Esophagus (tissue), 2 donors: ENCODE data around the gene FAF2. TPM values are rescaled to one million over a fixed set of nuclear protein-coding genes. Genes with fewer than 3 reads are reported as not detected.

Experiments used
- H3K27ac ChIP-seq, 2 donors: one replicate each; pipeline ENCODE4 v1.5.1; 2013; ENCODE audit warnings: low read depth in 2 of 2, mild to moderate bottlenecking in 2 of 2, inconsistent platforms in 1 of 2, low read length in 1 of 2, moderate library complexity in 1 of 2
- H3K27me3 ChIP-seq, 2 donors: one replicate each; pipeline ENCODE4 v1.6.1; 2013; ENCODE audit warnings: low read length in 2 of 2, control low read depth in 1 of 2, mild to moderate bottlenecking in 1 of 2; ENCODE audit not compliant: insufficient read depth in 2 of 2, control insufficient read depth in 1 of 2
- H3K36me3 ChIP-seq, 2 donors: one replicate each; pipeline ENCODE4 v1.6.1; 2013; ENCODE audit warnings: low read length in 1 of 2; ENCODE audit not compliant: control insufficient read depth in 2 of 2, insufficient read depth in 2 of 2
- H3K4me1 ChIP-seq, 2 donors: one replicate each; pipeline ENCODE4 v1.6.1; 2013; ENCODE audit warnings: low read length in 1 of 2; ENCODE audit not compliant: control insufficient read depth in 2 of 2, insufficient read depth in 2 of 2
- H3K4me3 ChIP-seq, 2 donors: one replicate each; pipeline ENCODE4 v1.5.1; 2013; ENCODE audit warnings: low read length in 2 of 2, mild to moderate bottlenecking in 2 of 2, low read depth in 1 of 2, moderate library complexity in 1 of 2
- H3K9me3 ChIP-seq, 2 donors: one replicate each; pipeline ENCODE4 v1.6.1; 2013; ENCODE audit warnings: mild to moderate bottlenecking in 2 of 2, low read depth in 1 of 2, low read length in 1 of 2, moderate library complexity in 1 of 2; ENCODE audit not compliant: control insufficient read depth in 2 of 2, insufficient read depth in 1 of 2
- WGBS, 2 donors: extraction: QIAGEN DNeasy Blood & Tissue Kit; methylation state at CpG; one replicate each; pipeline ENCODE4 v1.1.7; 2013; 5-methylcytosine and 5-hydroxymethylcytosine counted together
- polyA plus RNA-seq, 2 donors: library from polyadenylated mRNA; stranded (reverse); fragments of 200-250 nt; gene quantifications; one replicate each; pipeline ENCODE4 v1.2.3, GENCODE V29; 2013
- donor health status: healthy with polysubstance abuse.
- donor health status: Bipolar disorder and iron deficiency.

The FAF2 gene
- polyA plus RNA-seq, 2 donors = 9.7 to 12.6 TPM

GRCh38 chr5:176491901-176492300 lies 43.7 kb downstream of the FAF2 start:
- WGBS, 2 donors = 48 to 79% methylated on average over 8 of the region's 8 CpGs
- peak overlapping the region; percentile 23 to 54 for H3K27ac ChIP-seq
- H3K4me1 ChIP-seq = peaks cover 0 to 3% of the 10 kb centered on the region in 2 donors
- peaks cover 10 to 21% of the 10 kb centered on the region in 2 donors for H3K36me3 ChIP-seq
- H3K9me3 ChIP-seq = no peaks in the 10 kb centered on the region
- no peak overlapping the region for H3K4me3 ChIP-seq
- H3K27me3 ChIP-seq = no peaks in the 10 kb centered on the region

- H3K27ac ChIP-seq = peak overlapping the region in 1 of 2 donors; percentile 23
- H3K4me1 ChIP-seq = peaks cover 0 to 3% of the 10 kb centered on the region in 2 donors
- H3K36me3 ChIP-seq = peaks cover 10 to 21% of the 10 kb centered on the region in 2 donors
- WGBS, 2 donors = 42 to 67% methylated on average over 3 of the region's 3 CpGs
- H3K9me3 ChIP-seq = no peaks in the 10 kb centered on the region
- no peak overlapping the region for H3K4me3 ChIP-seq
- H3K27me3 ChIP-seq = no peaks in the 10 kb centered on the region
Observed at GRCh38 chr5:176492431-176492830, 44.2 kb downstream of the FAF2 start.

- WGBS, 2 donors = 61 to 82% methylated on average over 9 of the region's 9 CpGs
- Histone ChIP-seq H3K4me1 (no peaks in the 10 kb centered on the region), H3K4me3 (no peak overlapping the region), H3K27me3 (no peaks in the 10 kb centered on the region), H3K36me3 (peaks cover 12 to 21% of the 10 kb centered on the region in 2 donors), H3K27ac (no peak overlapping the region), H3K9me3 (no peaks in the 10 kb centered on the region)
Observed at GRCh38 chr5:176497852-176498251, 49.7 kb downstream of the FAF2 start.

GRCh38 chr5:176499273-176499672 lies 51.1 kb downstream of the FAF2 start:
- H3K27me3 ChIP-seq = no peaks in the 10 kb centered on the region
- 94 to 95% methylated on average over 5 of the region's 5 CpGs for WGBS, 2 donors

GRCh38 chr5:176500511-176500910 lies 52.3 kb downstream of the FAF2 start:
- Histone ChIP-seq H3K27me3 (no peaks in the 10 kb centered on the region), H3K9me3 (no peaks in the 10 kb centered on the region), H3K4me3 (no peak overlapping the region), H3K27ac (no peak overlapping the region), H3K4me1 (no peaks in the 10 kb centered on the region), H3K36me3 (peaks cover 6 to 17% of the 10 kb centered on the region in 2 donors)
- WGBS, 2 donors = 96 to 97% methylated on average over 3 of the region's 3 CpGs

More at GRCh38 chr5:176499273-176499672, 51.1 kb downstream of the FAF2 start:
- Histone ChIP-seq H3K9me3 (no peaks in the 10 kb centered on the region), H3K27ac (no peak overlapping the region), H3K4me3 (no peak overlapping the region), H3K36me3 (peaks cover 6 to 15% of the 10 kb centered on the region in 2 donors), H3K4me1 (no peaks in the 10 kb centered on the region)

- Histone ChIP-seq H3K4me3 (no peak overlapping the region), H3K4me1 (no peaks in the 10 kb centered on the region), H3K9me3 (no peaks in the 10 kb centered on the region), H3K36me3 (peaks cover 6 to 16% of the 10 kb centered on the region in 2 donors), H3K27me3 (no peaks in the 10 kb centered on the region), H3K27ac (no peak overlapping the region)
- WGBS, 2 donors = 93% methylated on average over 1 of the region's 1 CpG
Observed at GRCh38 chr5:176501333-176501732, 53.1 kb downstream of the FAF2 start.

GRCh38 chr5:176503496-176503895 lies 55.3 kb downstream of the FAF2 start:
- Histone ChIP-seq H3K9me3 (no peaks in the 10 kb centered on the region), H3K27ac (no peak overlapping the region), H3K4me1 (no peaks in the 10 kb centered on the region), H3K4me3 (no peak overlapping the region), H3K27me3 (no peaks in the 10 kb centered on the region), H3K36me3 (peaks cover 9 to 21% of the 10 kb centered on the region in 2 donors)
- 93 to 94% methylated on average over 5 of the region's 5 CpGs for WGBS, 2 donors

GRCh38 chr5:176507911-176508310 lies 59.7 kb downstream of the FAF2 start:
- no peak overlapping the region for H3K27ac ChIP-seq
- no peaks in the 10 kb centered on the region for H3K9me3 ChIP-seq
- peaks cover 3 to 15% of the 10 kb centered on the region in 2 donors for H3K36me3 ChIP-seq
- WGBS, 2 donors = 90% methylated on average over 2 of the region's 2 CpGs
- no peaks in the 10 kb centered on the region for H3K27me3 ChIP-seq
- no peak overlapping the region for H3K4me3 ChIP-seq
- H3K4me1 ChIP-seq = no peaks in the 10 kb centered on the region

GRCh38 chr5:176508603-176509002 lies 60.4 kb downstream of the FAF2 start:
- H3K9me3 ChIP-seq = no peaks in the 10 kb centered on the region
- H3K4me1 ChIP-seq = no peaks in the 10 kb centered on the region
- H3K27me3 ChIP-seq = no peaks in the 10 kb centered on the region
- H3K27ac ChIP-seq = no peak overlapping the region
- WGBS, 2 donors = 81 to 84% methylated on average over 4 of the region's 4 CpGs
- peaks cover 3 to 15% of the 10 kb centered on the region in 2 donors for H3K36me3 ChIP-seq
- no peak overlapping the region for H3K4me3 ChIP-seq

- Histone ChIP-seq H3K4me3 (no peak overlapping the region), H3K27me3 (no peaks in the 10 kb centered on the region), H3K4me1 (no peaks in the 10 kb centered on the region), H3K27ac (no peak overlapping the region), H3K9me3 (no peaks in the 10 kb centered on the region), H3K36me3 (peaks cover 0 to 3% of the 10 kb centered on the region in 2 donors)
- 89 to 90% methylated on average over 12 of the region's 12 CpGs for WGBS, 2 donors
Observed at GRCh38 chr5:176513788-176514187, 65.6 kb downstream of the FAF2 start.
